ENCODE results near the gene AGBL4.
"Not testable (repeated sequence)": the region's sequence is repeated elsewhere in the genome, so short reads cannot be mapped to it uniquely, and the experiment has no call there.

The AGBL4 gene

DNA sequence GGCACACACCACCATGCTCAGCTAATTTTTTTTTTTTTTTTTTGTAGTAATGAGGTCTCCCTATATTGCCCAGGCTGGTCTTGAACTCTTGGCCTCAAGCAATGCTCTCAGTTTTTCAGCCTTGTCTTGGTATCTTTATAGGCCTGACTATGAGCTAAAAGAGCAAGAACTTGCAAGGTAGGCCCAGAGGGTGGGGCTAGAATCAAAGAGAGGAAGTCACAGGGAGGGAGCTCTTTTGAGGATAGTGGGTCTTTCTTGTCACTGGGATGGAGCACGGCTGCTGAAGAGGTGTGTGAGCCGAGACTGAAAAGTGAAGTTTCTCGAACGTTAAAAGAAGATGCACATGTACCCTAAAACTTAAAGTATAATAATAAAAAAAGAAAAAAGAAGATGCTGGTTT is 987.1 kb downstream of the AGBL4 start:
- DNase-seq (ENCODE audit: low read depth in 2 of 2): no peak

DNA sequence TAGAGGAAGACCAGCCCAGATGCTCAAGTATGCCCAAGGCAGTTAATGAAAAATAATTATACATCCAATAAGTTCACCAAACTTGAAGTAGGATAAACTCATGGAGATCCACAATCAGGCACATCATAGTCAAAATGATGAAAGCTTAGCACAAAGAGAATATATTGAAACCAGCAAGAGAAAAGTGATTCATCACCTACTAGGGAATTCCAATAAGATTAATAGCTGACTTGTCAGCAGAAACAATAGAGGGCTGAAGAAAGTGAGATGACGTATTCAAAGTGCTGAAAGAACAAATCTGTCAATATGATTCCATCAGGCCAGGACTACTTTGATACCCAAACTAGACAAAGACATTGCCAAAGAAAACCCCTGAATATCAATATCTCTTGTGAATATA is 995.4 kb downstream of the AGBL4 start:
- DNase-seq (ENCODE audit: low read depth in 2 of 2): no peak

- no peak for DNase-seq (ENCODE audit: low read depth in 2 of 2)
These were observed 997.4 kb downstream of the AGBL4 start for GRCh38 chr1:49026230-49026811.

DNA sequence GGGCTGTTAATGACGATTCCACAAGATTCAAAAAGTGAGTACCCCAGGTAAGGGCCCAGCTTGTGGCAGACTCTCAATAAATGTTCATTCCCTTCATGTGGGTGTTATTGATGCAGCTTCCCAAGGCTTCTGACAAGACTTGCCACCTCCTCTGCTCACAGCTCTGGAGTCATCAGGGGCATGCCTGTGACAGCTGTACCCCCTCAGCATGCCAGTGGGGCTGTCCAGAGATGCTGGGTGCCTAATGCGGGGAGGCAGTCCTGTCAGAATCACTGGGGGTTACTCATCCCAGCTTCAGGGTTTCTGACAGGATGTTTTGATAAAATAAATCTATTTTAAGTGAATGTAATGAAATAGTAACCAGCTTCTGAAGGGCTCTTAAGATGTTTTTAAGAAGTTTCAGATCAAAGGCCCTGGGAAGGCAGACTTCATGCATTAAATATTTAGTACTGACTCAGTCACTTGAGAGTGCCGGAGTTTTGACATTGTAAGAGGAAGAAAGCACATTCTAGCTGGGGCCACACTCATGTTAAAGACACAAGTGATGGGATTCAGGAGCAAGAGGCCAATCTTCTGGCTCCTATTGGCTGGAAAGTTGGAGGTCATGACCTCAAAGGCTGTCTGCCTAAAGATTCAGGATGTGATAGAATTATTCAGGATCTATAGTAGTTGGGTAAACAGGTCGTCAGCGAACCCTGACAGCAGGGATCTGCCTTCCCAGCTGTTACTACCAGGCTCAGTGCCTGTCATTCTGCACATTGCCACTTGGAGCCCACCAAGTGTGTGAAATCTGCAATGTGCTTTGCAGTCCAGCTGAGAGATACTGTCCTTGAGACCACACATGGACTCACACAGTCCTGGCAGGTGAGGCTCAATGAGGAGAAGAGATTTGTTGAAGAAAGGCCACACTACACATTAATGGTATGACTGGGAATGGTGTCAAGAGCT is 1007.5 kb downstream of the AGBL4 start:
- DNase-seq (ENCODE audit: low read depth in 2 of 2): no peak

GRCh38 chr1:49013079-49013478 is 1010.7 kb downstream of the AGBL4 start:
- DNase-seq (ENCODE audit: low read depth in 2 of 2): no peak

GRCh38 chr1:49002981-49003380 is 1020.8 kb downstream of the AGBL4 start:
- not testable (repeated sequence) for DNase-seq (ENCODE audit: low read depth in 2 of 2)

DNA sequence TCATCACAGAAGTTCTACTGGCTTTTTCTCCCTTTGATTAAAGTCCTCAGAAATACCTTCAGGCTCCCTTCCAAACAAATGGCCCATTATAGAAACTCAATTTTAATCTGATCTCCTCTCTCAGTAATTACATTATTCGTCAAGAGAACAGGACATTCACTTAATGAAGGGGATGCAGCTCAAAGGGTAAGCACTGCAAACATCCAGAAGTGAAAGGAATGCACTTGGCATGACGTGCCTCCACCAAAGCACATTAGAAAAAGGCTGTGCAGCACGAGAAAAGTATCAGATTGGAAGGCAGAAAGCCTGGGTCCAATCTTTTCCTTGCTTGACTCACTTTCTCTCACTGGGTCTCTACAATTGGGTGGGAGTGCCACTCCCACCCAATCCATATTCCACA is 1024.4 kb downstream of the AGBL4 start:
- no peak for DNase-seq (ENCODE audit: low read depth in 2 of 2)

GRCh38 chr1:48996311-48996710 is 1027.4 kb downstream of the AGBL4 start:
- no peak for DNase-seq (ENCODE audit: low read depth in 2 of 2)

DNA sequence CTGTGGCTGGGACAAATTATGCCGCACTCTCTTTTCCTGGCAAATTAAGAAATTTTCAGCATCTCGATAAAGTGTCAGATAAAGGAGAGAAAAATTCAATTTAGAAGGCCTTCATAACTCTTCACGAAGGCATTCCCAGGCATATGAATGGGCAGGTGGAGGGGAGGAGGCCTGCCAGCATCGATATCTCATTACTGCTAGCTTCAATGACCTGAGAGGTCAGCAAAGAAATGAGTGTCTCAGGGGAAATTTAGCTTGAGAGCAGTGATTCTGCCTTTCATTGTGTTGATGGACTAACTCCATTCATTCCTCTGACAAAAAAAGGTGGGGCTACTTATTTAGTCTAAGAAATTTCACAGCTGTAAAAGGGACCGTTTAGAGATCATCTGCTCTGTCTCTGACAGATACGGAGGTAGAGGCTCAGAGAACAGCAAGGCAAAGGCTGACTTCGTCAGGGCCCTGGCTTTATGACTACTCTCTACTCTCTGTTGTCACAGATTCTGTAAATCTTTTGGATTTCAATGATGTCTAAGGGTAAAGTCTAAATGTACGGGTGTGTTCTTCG is 1035.0 kb downstream of the AGBL4 start:
- no peak for DNase-seq (ENCODE audit: low read depth in 2 of 2)

- no peak for DNase-seq (ENCODE audit: low read depth in 2 of 2)
These were observed 1043.8 kb downstream of the AGBL4 start for GRCh38 chr1:48979940-48980339.

- no peak for DNase-seq (ENCODE audit: low read depth in 2 of 2)
These were observed 1045.3 kb downstream of the AGBL4 start for GRCh38 chr1:48978413-48978812.

- DNase-seq (ENCODE audit: low read depth in 2 of 2): no peak
These were observed 1046.5 kb downstream of the AGBL4 start for GRCh38 chr1:48977273-48977672.

DNA sequence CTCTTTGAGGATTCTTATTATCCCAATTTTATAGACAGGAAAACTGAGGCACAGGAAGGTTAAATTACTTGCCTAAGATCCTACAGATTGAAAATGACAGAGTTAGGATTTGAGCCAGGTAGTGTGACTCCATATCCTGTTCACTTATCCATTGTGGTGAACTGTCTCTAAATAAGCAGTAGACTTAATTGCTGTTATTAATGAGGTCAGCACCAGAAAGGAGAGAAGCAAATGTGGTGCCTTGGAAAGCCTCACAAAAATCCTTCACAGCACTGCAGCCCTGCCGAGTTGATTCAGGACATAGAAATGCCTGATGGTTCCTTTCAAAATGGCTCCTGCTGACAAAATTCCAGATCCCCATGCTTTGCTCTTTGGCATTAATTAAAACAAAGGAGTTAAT is 1053.8 kb downstream of the AGBL4 start:
- DNase-seq (ENCODE audit: low read depth in 2 of 2): no peak

DNA sequence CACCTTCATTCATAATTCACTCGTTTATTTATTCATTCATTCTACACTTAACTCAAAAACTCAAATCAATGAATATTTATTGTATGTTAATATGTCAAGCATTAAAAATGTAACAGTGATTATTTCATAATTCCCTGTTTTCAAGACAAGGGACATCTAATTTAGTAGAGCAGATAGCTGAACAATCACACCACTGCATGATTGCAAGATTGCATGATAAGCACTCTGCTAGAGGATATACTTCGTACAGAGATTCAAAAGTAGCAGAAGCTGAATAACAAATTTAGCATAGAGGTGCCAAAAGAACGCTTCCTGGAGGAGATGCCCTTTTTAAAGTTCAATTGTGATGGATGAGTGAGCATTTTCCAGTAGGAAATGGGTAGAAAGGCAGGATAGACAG is 1056.4 kb downstream of the AGBL4 start:
- no peak for DNase-seq (ENCODE audit: low read depth in 2 of 2)

GRCh38 chr1:48966583-48966982 is 1057.2 kb downstream of the AGBL4 start:
- DNase-seq (ENCODE audit: low read depth in 2 of 2): no peak

GRCh38 chr1:48960320-48960719 is 1063.4 kb downstream of the AGBL4 start:
- DNase-seq (ENCODE audit: low read depth in 2 of 2): no peak

DNA sequence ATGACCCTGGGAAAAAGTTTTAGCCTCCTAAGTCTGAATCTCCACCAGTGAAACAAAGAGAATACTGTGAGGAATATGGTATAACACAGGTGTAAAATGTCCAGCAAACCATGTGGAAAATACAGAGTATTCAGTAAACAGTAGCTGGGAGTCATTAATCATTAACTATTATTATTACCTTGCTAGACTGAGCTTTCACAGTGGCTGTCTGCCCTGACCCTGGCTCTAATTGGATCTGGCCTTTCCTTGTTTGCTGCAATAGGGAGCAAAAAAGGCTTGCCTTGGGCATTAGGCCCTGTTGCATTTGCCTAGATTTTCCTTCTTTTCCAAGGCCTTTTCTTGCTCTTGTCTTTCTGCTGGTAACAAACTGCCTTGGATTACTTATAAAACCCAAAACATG is 1068.0 kb downstream of the AGBL4 start:
- DNase-seq (ENCODE audit: low read depth in 2 of 2): no peak

DNA sequence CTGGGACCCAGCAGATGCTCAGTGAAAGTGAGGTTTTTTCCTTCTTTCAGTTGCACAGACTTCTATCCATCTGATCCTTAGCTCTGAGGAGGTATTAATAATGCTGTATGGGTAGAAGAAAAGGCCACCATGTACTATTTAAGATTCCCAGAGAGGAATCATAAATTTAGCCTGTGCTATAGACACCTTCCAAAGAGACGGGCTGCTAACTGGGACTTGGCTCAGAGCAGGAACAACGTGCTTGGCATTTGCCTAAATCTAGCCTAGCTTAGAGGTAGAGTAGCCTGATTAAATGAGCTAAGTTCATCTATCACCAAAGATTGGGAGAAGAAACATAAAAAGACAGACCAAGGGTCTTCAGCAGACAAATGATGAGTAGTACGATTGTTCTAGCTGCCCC is 1070.1 kb downstream of the AGBL4 start:
- DNase-seq (ENCODE audit: low read depth in 2 of 2): no peak

DNA sequence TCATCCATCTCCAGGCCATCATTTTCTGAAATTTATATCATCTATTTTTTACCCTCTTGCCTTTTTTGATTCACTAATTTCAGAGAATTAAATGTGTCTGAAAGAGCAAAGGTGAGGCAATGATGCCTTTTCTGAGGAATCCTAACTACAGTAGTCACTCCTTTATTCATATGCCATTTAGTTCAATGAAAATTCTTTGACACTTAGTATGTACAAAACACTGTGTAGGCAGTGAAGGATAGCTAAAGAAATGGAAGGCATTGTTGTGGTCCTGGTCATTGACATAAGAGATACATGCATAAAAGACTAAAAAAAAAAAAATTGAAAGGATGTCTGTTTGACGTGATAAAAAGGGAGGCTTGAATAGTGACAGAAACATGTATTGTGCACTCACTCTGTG is 1075.2 kb downstream of the AGBL4 start:
- DNase-seq (ENCODE audit: low read depth in 2 of 2): no peak

- no peak for DNase-seq (ENCODE audit: low read depth in 2 of 2)
These were observed 1075.8 kb downstream of the AGBL4 start for GRCh38 chr1:48947761-48948537.

DNA sequence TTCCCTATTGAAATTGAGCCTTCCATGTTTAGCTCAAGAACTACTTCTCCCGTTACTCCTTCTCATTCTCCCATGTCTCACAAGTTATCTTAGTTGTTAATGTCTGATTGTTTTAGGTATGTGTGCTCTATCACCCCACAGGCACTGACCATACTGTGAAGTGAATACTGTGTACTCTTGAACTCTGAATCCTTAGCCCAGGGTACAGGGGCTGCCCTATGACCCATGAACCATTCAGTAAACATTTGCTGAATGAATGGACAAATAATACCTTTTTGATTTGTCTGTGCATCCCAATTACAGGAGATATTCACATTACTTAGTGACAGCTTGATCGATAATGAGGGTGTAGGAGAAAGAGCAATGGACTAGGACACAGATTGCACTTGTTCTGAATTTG is 1077.7 kb downstream of the AGBL4 start:
- DNase-seq (ENCODE audit: low read depth in 2 of 2): no peak

DNA sequence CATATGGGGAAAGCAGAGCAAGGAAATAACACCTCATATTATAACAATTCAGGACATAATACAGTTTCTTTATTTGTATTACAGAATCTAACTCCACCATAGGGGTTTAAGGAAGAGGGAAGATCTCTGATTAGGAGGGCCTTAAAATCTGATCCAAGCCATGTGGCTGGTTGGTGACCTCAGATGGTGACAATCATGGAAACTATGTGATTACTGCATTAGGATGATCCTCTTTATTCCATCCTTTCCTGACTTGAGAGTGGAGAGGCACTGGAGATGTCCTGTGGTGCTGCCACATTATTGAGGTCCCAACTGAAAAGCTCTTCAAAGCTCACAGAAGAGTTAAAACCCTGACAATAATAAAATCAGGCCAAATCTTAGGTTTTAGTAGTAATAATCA is 1078.9 kb downstream of the AGBL4 start:
- no peak for DNase-seq (ENCODE audit: low read depth in 2 of 2)
